CD4-positive, CD25-positive, alpha-beta regulatory T cell (primary cell): ENCODE measurements around the gene COQ8A. TPM values are rescaled to one million over a fixed set of nuclear protein-coding genes. Genes with fewer than 3 reads are reported as not detected.
A peak's percentile ranks its signal among the peaks of the same experiment; 100 is the strongest.

ENCODE experiments used
- ATAC-seq, 2 donors: fragments of 150-1000 bp; cut with Tn5 transposase; one replicate each; pipeline ENCODE4 v1.10.0; 2021; ENCODE audit warnings: low read depth in 2 of 2, moderate number of reproducible peaks in 2 of 2, moderate library complexity in 1 of 2
- DNase-seq, 3 donors: peaks; one replicate each; pipeline versions ENCODE4 v3.0.0 to v3.0.0-alpha.2; 2012 to 2022; ENCODE audit warnings: mixed read lengths in 1 of 3
- H3K27ac ChIP-seq: one replicate; pipeline ENCODE4 v1.7.0; 2013; ENCODE audit warnings: mild to moderate bottlenecking, low read length; ENCODE audit not compliant: insufficient read depth, poor library complexity, severe bottlenecking
- H3K27me3 ChIP-seq: one replicate; pipeline ENCODE4 v1.7.0; 2013; ENCODE audit warnings: low read length; ENCODE audit not compliant: control insufficient read depth, insufficient read depth
- H3K36me3 ChIP-seq: one replicate; pipeline ENCODE4 v1.7.0; 2013; ENCODE audit warnings: mild to moderate bottlenecking, low read length, moderate library complexity; ENCODE audit not compliant: control insufficient read depth, insufficient read depth
- H3K4me1 ChIP-seq: 2 replicates; pipeline ENCODE4 v1.7.0; 2013; ENCODE audit warnings: mild to moderate bottlenecking, low read length; ENCODE audit not compliant: insufficient read depth, control insufficient read depth, poor library complexity, severe bottlenecking
- H3K4me3 ChIP-seq: one replicate; pipeline ENCODE4 v1.7.0; 2013; ENCODE audit warnings: low read depth, mild to moderate bottlenecking, low read length, moderate library complexity
- H3K9me3 ChIP-seq, 2 experiments: 1 replicate in 1 of 2; 2 replicates in 1 of 2; pipeline ENCODE4 v1.7.0; 2013; ENCODE audit warnings: low read length in 2 of 2, mild to moderate bottlenecking in 1 of 2, moderate library complexity in 1 of 2; ENCODE audit not compliant: control insufficient read depth in 2 of 2
- H3K27ac Mint-ChIP-seq, 3 donors: one replicate each; pipeline ENCODE4 v1.8.0; 2020 to 2022; ENCODE audit warnings: mild to moderate bottlenecking in 3 of 3, mixed read lengths in 3 of 3, moderate library complexity in 2 of 3
- H3K27me3 Mint-ChIP-seq: one replicate; pipeline ENCODE4 v1.8.0; 2022; ENCODE audit warnings: mild to moderate bottlenecking, mixed read lengths
- H3K36me3 Mint-ChIP-seq: one replicate; pipeline ENCODE4 v1.8.0; 2020; ENCODE audit warnings: mixed read lengths
- H3K4me1 Mint-ChIP-seq, 4 donors: one replicate each; pipeline ENCODE4 v1.8.0; 2020 to 2022; ENCODE audit warnings: mixed read lengths in 4 of 4, mild to moderate bottlenecking in 1 of 4
- H3K4me3 Mint-ChIP-seq, 4 donors: one replicate each; pipeline ENCODE4 v1.8.0; 2020 to 2022; ENCODE audit warnings: mild to moderate bottlenecking in 4 of 4, mixed read lengths in 4 of 4, moderate library complexity in 3 of 4
- H3K9me3 Mint-ChIP-seq, 7 donors: one replicate each; pipeline ENCODE4 v1.8.0; 2020 to 2022; ENCODE audit warnings: mixed read lengths in 7 of 7, mild to moderate bottlenecking in 3 of 7, moderate library complexity in 2 of 7
- polyA plus RNA-seq, 4 donors: library from polyadenylated mRNA; unstranded; fragments of 300-500 nt; fragmentation: Illumina TruSeq; gene quantifications; one replicate each; pipeline ENCODE4 v1.2.3, GENCODE V29; 2021
- total RNA-seq: library from RNA; stranded (reverse); gene quantifications from one replicate; pipeline ENCODE4 v1.2.3, GENCODE V29; 2022

Gene COQ8A
- total and polyA plus RNA-seq, 5 donors from 2014 or later = 44.1 to 60.1 (median 54.4) TPM

GRCh38 chr1:226934483-226935237 is 5.4 kb upstream of the COQ8A start:
- H3K27ac Mint-ChIP-seq = no peak overlapping the region
- peaks cover 4 to 18% (median 12%) of the 10 kb centered on the region in 4 donors for H3K4me1 Mint-ChIP-seq
- Histone ChIP-seq H3K36me3 (no peaks in the 10 kb centered on the region), H3K27me3 (no peaks in the 10 kb centered on the region), H3K27ac (no peak overlapping the region), H3K4me1 (peaks cover 10% of the 10 kb centered on the region), H3K9me3 (peaks cover 14 to 18% of the 10 kb centered on the region in 2 experiments), H3K4me3 (no peak overlapping the region)
- H3K36me3 Mint-ChIP-seq = peaks cover 4% of the 10 kb centered on the region
- no peak for DNase-seq
- H3K4me3 Mint-ChIP-seq = peak overlapping the region in 1 of 4 donors; percentile 30
- ATAC-seq = no peak
- H3K27me3 Mint-ChIP-seq = peaks cover 10% of the 10 kb centered on the region
- peaks cover 3 to 19% (median 11%) of the 10 kb centered on the region in 7 donors for H3K9me3 Mint-ChIP-seq

DNA sequence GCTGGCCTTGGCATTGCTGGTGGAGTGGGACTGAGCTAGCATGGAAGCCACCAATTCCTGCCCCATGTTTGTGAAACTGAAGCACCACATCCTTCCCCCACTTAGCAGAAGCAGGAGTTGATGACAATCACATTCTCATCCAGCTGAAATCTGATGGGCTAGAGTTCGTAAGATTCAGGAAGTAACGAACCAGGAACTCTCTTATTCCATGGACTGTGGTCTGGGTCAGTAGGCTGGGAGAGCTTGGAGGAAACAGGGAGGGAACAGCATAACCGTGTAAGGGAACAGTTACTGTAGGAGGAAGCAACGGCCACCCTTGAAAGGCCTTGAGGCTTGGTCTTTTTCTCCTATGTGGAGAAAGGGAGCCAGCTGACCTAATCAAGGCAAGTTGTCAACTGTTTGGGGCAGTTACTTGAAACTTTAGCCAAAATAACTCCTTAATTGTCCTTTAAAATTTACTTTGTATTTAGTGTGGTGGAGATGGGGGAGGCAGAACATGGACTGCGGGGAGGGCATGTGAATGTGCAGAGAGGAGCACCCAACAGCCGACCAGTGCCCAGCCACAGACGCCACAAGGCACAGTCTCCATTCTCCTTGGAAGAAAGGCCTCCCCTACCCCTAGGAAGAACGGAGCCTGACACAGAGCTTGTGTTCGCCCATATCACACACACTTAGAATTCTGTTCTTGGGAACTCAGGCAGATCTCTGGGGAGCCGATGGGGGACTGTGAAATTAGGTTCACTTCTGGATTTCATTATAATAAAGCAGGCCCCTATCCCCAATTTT is 2.0 kb upstream of the COQ8A start:
- ATAC-seq = no peak
- H3K27me3 ChIP-seq = no peaks in the 10 kb centered on the region
- H3K9me3 ChIP-seq = peaks cover 14 to 18% of the 10 kb centered on the region in 2 experiments
- DNase-seq = no peak
- Mint-ChIP-seq H3K9me3 (peaks cover 1 to 16% (median 11%) of the 10 kb centered on the region in 7 donors), H3K27me3 (peaks cover 9% of the 10 kb centered on the region), H3K36me3 (peaks cover 8% of the 10 kb centered on the region), H3K4me3 (peak overlapping the region; percentile 92 to 95 (median 94)), H3K4me1 (peaks cover 18 to 48% (median 27%) of the 10 kb centered on the region in 4 donors), H3K27ac (peak overlapping the region; percentile 81 to 97 (median 96))
- no peaks in the 10 kb centered on the region for H3K36me3 ChIP-seq
- peak overlapping the region; percentile 84 for H3K4me3 ChIP-seq
- peaks cover 36% of the 10 kb centered on the region for H3K4me1 ChIP-seq
- H3K27ac ChIP-seq = no peak overlapping the region

DNA sequence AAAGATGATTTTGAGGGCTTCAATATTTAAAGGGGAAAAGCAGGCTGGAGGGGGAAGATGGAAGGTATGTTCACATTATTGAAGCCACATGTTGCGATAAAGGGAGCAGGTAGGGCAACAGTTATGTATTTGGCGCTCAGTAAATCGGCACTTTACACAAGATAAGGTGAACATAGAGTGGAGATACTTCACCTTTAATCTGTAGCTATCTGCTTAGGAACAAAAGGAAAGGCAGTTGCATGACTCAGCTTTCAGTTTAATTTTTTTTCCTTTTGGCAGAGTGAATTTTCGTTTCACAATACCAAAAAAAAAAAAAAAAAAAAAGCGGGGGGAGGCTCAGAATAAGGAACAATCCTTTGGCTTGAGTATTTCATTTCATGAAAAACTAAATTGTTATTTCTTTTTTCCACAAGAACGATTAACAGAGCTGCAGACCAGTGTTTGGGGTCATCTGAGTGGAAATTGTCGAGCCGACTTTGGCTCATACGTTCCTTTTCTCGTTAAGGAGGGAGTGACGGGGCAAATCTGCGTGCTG is 1.1 kb upstream of the COQ8A start:
- H3K4me3 ChIP-seq = peak overlapping the region; percentile 84
- DNase-seq = peak in 1 of 3 donors; percentile 43
- Mint-ChIP-seq H3K9me3 (peaks cover 1 to 15% (median 11%) of the 10 kb centered on the region in 7 donors), H3K36me3 (peaks cover 12% of the 10 kb centered on the region), H3K4me1 (peaks cover 18 to 56% (median 36%) of the 10 kb centered on the region in 4 donors), H3K27me3 (peaks cover 9% of the 10 kb centered on the region), H3K27ac (peak overlapping the region; percentile 96 to 99 (median 97)), H3K4me3 (peak overlapping the region; percentile 92 to 95 (median 94))
- peaks cover 38% of the 10 kb centered on the region for H3K4me1 ChIP-seq
- ATAC-seq = no peak
- H3K27ac ChIP-seq = peak overlapping the region; percentile 97
- H3K27me3 ChIP-seq = no peaks in the 10 kb centered on the region
- H3K9me3 ChIP-seq = peaks cover 14 to 16% of the 10 kb centered on the region in 2 experiments
- H3K36me3 ChIP-seq = no peaks in the 10 kb centered on the region

GRCh38 chr1:226939438-226940028 is 561 bp upstream of the COQ8A start:
- no peaks in the 10 kb centered on the region for H3K27me3 ChIP-seq
- peaks cover 9% of the 10 kb centered on the region for H3K27me3 Mint-ChIP-seq
- peaks cover 18 to 62% (median 38%) of the 10 kb centered on the region in 4 donors for H3K4me1 Mint-ChIP-seq

GRCh38 chr1:226940806-226941067 is 643 bp downstream of the COQ8A start:
- peaks cover 0 to 6% (median 0%) of the 10 kb centered on the region in 7 donors for H3K9me3 Mint-ChIP-seq
- peak overlapping the region; percentile 85 for H3K4me3 ChIP-seq

More at GRCh38 chr1:226939438-226940028, 561 bp upstream of the COQ8A start:
- Mint-ChIP-seq H3K27ac (peak overlapping the region; percentile 96 to 99 (median 97)), H3K36me3 (peaks cover 12% of the 10 kb centered on the region), H3K9me3 (peaks cover 1 to 14% (median 11%) of the 10 kb centered on the region in 7 donors), H3K4me3 (peak overlapping the region; percentile 92 to 95 (median 94))
- Histone ChIP-seq H3K4me3 (peak overlapping the region; percentile 84), H3K9me3 (peaks cover 11 to 12% of the 10 kb centered on the region in 2 experiments), H3K27ac (peak overlapping the region; percentile 97), H3K36me3 (no peaks in the 10 kb centered on the region), H3K4me1 (peaks cover 38% of the 10 kb centered on the region)
- ATAC-seq (peak; percentile 11 to 15), DNase-seq (peak in 1 of 3 donors; percentile 65)

GRCh38 chr1:226942392-226942791 is 2.3 kb downstream of the COQ8A start:
- Mint-ChIP-seq H3K9me3 (peaks cover 0 to 5% (median 0%) of the 10 kb centered on the region in 7 donors), H3K27ac (peak overlapping the region; percentile 43 to 72 (median 64)), H3K27me3 (peaks cover 4% of the 10 kb centered on the region), H3K36me3 (peaks cover 20% of the 10 kb centered on the region), H3K4me1 (peaks cover 26 to 90% (median 52%) of the 10 kb centered on the region in 4 donors), H3K4me3 (peak overlapping the region; percentile 83 to 92 (median 88))
- H3K4me1 ChIP-seq = peaks cover 38% of the 10 kb centered on the region
- peak overlapping the region; percentile 8 for H3K4me3 ChIP-seq
- no peak overlapping the region for H3K27ac ChIP-seq
- no peak for DNase-seq
- peaks cover 5% of the 10 kb centered on the region for H3K36me3 ChIP-seq
- ATAC-seq = no peak
- no peaks in the 10 kb centered on the region for H3K9me3 ChIP-seq
- H3K27me3 ChIP-seq = no peaks in the 10 kb centered on the region

More at GRCh38 chr1:226940806-226941067, 643 bp downstream of the COQ8A start:
- H3K4me1 Mint-ChIP-seq = peaks cover 18 to 74% (median 40%) of the 10 kb centered on the region in 4 donors
- H3K36me3 Mint-ChIP-seq = peaks cover 7% of the 10 kb centered on the region
- Histone ChIP-seq H3K9me3 (no peaks in the 10 kb centered on the region), H3K27ac (peak overlapping the region; percentile 97), H3K36me3 (peaks cover under 1% of the 10 kb centered on the region), H3K4me1 (peaks cover 38% of the 10 kb centered on the region), H3K27me3 (no peaks in the 10 kb centered on the region)
- H3K4me3 Mint-ChIP-seq = peak overlapping the region; percentile 92 to 95 (median 94)
- DNase-seq (no peak), ATAC-seq (no peak)
- peak overlapping the region; percentile 96 to 99 (median 97) for H3K27ac Mint-ChIP-seq
- H3K27me3 Mint-ChIP-seq = peaks cover 5% of the 10 kb centered on the region

- H3K4me1 Mint-ChIP-seq = peaks cover 19 to 91% (median 51%) of the 10 kb centered on the region in 4 donors
- H3K4me3 Mint-ChIP-seq = peak overlapping the region in 3 of 4 donors; percentile 32 to 83 (median 50)
- H3K9me3 Mint-ChIP-seq = peaks cover 0 to 3% (median 0%) of the 10 kb centered on the region in 7 donors
These were observed 3.1 kb downstream of the COQ8A start for GRCh38 chr1:226943156-226943555.

More at GRCh38 chr1:226943156-226943555, 3.1 kb downstream of the COQ8A start:
- H3K27me3 Mint-ChIP-seq = peaks cover 4% of the 10 kb centered on the region
- Histone ChIP-seq H3K9me3 (no peaks in the 10 kb centered on the region), H3K27ac (no peak overlapping the region), H3K27me3 (no peaks in the 10 kb centered on the region), H3K4me3 (peak overlapping the region; percentile 8), H3K36me3 (peaks cover 5% of the 10 kb centered on the region), H3K4me1 (peaks cover 38% of the 10 kb centered on the region)
- H3K27ac Mint-ChIP-seq = peak overlapping the region in 2 of 3 donors; percentile 55 to 65
- DNase-seq (no peak), ATAC-seq (no peak)
- H3K36me3 Mint-ChIP-seq = peaks cover 22% of the 10 kb centered on the region
